HFF-Myc (cell line): ENCODE data around the gene LRRFIP1.

Source experiments
- DNase-seq: peaks from one replicate; pipeline ENCODE4 v3.0.0-alpha.2; 2011; ENCODE audit warnings: low read depth; ENCODE audit errors: extremely low read depth
- H3K4me3 ChIP-seq: replicated peaks from 2 replicates; pipeline ENCODE4 v1.5.1; 2011; ENCODE audit warnings: low read depth, mild to moderate bottlenecking, control low read depth, low read length
- TF ChIP-seq, protein P1 (sequence below): IDR thresholded peaks from 2 replicates; pipeline ENCODE4 v1.5.1; 2012; ENCODE audit warnings: mild to moderate bottlenecking, low read depth, low read length, control low read depth; ENCODE audit errors: missing control alignments

LRRFIP1 gene

DNA sequence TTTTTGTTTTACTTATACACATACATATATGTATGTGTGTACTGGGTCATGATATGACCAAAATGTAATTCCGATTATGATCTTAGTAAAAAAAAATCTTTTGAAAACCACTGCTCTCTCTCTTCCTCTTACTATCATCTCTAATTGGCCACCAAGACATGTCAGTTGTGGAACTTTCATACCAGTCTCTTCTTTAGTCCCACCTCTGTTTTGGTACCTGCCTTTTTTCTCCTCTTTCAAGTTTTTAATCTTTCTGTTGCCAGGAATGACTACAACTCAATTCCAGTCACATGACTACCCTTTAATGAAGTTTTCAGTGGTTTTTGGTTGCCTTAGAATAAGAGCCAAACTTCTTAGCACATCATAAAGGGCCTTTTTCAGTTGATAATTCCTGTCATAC is 188.2 kb downstream of the LRRFIP1 start:
- TF ChIP-seq, protein P1, sequence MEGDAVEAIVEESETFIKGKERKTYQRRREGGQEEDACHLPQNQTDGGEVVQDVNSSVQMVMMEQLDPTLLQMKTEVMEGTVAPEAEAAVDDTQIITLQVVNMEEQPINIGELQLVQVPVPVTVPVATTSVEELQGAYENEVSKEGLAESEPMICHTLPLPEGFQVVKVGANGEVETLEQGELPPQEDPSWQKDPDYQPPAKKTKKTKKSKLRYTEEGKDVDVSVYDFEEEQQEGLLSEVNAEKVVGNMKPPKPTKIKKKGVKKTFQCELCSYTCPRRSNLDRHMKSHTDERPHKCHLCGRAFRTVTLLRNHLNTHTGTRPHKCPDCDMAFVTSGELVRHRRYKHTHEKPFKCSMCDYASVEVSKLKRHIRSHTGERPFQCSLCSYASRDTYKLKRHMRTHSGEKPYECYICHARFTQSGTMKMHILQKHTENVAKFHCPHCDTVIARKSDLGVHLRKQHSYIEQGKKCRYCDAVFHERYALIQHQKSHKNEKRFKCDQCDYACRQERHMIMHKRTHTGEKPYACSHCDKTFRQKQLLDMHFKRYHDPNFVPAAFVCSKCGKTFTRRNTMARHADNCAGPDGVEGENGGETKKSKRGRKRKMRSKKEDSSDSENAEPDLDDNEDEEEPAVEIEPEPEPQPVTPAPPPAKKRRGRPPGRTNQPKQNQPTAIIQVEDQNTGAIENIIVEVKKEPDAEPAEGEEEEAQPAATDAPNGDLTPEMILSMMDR: no peak
- no peak for DNase-seq
- no peak overlapping the region for H3K4me3 ChIP-seq

- no peak for DNase-seq
- TF ChIP-seq, protein P1: no peak
- H3K4me3 ChIP-seq: no peak overlapping the region
Observed at GRCh38 chr2:237816531-237816930, 189.1 kb downstream of the LRRFIP1 start.

DNA sequence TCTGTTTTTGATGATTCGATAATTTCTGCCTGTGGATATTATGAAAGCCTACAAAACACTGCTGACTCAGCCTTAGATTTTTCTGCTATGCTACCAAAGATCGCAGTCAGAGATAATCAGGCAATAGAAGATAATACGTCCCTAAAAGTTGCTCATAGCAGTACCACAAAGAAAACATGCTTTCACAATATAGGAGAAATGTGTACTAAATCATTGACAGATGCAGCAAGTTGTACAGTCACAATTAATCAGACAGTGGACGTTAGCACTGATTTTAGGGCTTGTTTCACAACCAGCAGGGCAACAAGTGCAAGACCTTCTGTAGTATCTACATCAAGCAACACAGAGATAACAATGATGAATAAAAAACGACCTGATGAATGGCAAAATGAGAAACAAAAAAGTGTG is 190.7 kb downstream of the LRRFIP1 start:
- H3K4me3 ChIP-seq: no peak overlapping the region
- DNase-seq: no peak
- TF ChIP-seq, protein P1: no peak

DNA sequence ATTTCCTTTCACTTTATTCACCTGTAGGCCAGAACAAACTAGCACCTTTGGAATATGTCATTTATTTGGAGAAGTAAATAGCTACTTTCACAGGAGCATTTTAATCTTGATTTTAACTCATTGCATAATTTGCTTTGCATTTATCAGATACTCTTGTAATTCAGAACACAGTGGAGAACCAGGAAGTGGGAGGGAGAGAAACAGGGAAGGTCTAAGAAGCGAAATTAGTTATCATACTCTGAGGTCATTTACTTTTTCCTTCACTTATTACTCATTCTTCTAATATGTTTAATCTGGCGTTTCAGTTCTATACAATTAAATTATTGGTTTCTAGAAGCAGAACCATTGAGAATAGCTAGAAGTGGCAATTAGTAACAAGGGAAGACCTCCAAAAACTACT is 191.8 kb downstream of the LRRFIP1 start:
- TF ChIP-seq, protein P1: no peak
- DNase-seq: no peak
- no peak overlapping the region for H3K4me3 ChIP-seq

DNA sequence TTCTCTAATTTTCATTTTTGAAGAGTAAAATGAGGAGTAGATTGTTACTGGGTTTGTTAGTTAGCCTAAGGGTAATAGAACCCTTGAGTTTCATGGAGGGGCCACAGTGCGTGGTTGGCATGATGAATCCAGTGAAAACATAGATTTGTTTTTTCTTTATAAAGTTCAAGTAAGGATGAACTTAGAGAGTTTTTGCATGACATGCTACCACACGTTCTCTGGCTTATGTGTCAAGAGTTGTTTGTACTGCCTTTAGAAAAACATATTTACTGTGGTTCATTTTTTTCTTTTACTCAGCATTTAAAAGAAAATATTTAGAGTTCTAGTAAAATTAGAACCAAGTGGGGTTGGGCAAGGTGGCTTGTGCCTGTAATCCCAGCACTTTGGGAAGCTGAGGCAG is 193.0 kb downstream of the LRRFIP1 start:
- TF ChIP-seq, protein P1: no peak
- no peak for DNase-seq
- H3K4me3 ChIP-seq: no peak overlapping the region

DNA sequence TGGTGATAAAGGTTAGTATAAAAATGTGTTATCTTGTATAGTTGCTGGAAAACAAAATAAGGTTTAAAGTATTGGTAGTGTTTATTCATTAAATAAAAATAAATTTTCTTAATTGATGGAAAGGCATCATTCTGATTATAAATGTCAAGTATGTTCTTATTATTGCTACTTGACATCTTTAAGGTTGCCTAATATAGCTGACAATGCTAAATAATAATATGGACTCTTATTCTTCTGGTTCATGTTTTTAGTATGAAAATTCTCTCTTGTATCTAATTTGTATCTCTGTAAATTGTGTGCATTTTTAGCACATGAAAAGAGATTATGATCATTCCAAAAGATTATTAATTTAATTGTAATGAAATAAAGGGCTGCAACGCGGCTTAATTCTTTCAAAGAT is 196.2 kb downstream of the LRRFIP1 start:
- DNase-seq: no peak
- TF ChIP-seq, protein P1: no peak
- H3K4me3 ChIP-seq: no peak overlapping the region

DNA sequence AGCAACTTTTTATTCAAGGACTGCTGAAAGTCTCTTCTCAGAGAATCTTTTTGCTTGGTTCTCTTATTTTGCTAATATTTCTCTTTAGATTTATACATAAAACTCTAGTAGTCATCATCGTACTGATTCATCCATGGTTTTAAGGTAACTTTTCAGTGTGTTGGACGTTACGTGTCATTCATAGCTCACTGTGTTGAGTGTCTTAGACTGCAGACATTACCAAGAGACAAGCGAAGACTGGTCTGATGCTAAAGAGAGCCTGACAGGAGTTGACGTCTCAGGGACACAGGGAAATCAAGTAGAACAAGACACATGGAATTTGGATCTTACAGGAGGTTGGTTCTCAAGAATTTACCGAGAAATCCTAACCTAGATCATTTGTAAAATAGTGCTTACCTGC is 196.7 kb downstream of the LRRFIP1 start:
- no peak for DNase-seq
- H3K4me3 ChIP-seq: no peak overlapping the region
- TF ChIP-seq, protein P1: no peak
